Body of pancreas (tissue), 4 donors: Measurements from ENCODE around the gene VPS9D1.

ENCODE experiments used
- CTCF ChIP-seq, 7 experiments: fragments of 450-650 bp in 4 of 7; fragments of 200-600 bp in 3 of 7; sonication (generic) in 3 of 7; IDR thresholded peaks; one replicate each; pipeline ENCODE4 v1.5.1; 2016 to 2019; ENCODE audit warnings: antibody characterized with exemption in 7 of 7
- POLR2A ChIP-seq, 3 donors: fragments of 450-650 bp; IDR thresholded peaks; one replicate each; pipeline ENCODE4 v1.6.1; 2016; ENCODE audit warnings: antibody characterized with exemption in 3 of 3, mild to moderate bottlenecking in 2 of 3

GRCh38 chr16:89701425-89702406 lies 19.0 kb downstream of the VPS9D1 start, which contains the start of gene SPATA2L:
- TF ChIP-seq POLR2A (IDR thresholded peaks at IDR 0.05) (peak; percentile 90 to 92 (median 90)), CTCF (IDR thresholded peaks at IDR 0.05) (peak in 4 of 7 experiments; percentile 13 to 34 (median 27))
